SW 1271 (cell line): ENCODE data around the gene SUN1.
"Not testable (repeated sequence)": the region's sequence is repeated elsewhere in the genome, so short reads cannot be mapped to it uniquely, and the experiment has no call there.

ENCODE experiments used
- DNase-seq, 2 experiments: peaks; one replicate each; lab custom pipeline; 2025; lab: John Stamatoyannopoulos, UW

Gene SUN1

GRCh38 chr7:919924-920341 is 87.7 kb downstream of the SUN1 start:
- no peak for DNase-seq

- DNase-seq = no peak
Observed at GRCh38 chr7:920351-921070, 88.2 kb downstream of the SUN1 start.

DNA sequence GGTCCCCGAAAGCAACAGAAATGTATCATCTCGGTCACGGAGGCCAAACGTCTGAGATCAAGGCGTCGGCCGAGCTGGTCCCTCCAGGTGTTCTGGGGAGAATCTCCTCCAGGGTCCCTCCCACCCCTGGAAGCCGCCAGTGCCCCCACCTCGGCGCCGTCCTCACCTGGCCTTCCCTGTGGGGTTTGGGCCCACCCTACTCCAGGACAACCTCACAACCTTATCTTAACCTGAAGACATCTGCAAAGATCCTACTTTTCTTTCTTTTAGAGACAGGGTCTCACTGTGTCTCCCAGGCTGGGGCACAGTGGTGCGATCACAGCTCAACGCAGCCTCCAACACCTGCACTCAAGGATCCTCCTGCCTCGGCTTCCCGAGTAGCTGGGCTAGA is 88.8 kb downstream of the SUN1 start:
- no peak for DNase-seq

GRCh38 chr7:921581-922333 is 89.5 kb downstream of the SUN1 start:
- DNase-seq = no peak

DNA sequence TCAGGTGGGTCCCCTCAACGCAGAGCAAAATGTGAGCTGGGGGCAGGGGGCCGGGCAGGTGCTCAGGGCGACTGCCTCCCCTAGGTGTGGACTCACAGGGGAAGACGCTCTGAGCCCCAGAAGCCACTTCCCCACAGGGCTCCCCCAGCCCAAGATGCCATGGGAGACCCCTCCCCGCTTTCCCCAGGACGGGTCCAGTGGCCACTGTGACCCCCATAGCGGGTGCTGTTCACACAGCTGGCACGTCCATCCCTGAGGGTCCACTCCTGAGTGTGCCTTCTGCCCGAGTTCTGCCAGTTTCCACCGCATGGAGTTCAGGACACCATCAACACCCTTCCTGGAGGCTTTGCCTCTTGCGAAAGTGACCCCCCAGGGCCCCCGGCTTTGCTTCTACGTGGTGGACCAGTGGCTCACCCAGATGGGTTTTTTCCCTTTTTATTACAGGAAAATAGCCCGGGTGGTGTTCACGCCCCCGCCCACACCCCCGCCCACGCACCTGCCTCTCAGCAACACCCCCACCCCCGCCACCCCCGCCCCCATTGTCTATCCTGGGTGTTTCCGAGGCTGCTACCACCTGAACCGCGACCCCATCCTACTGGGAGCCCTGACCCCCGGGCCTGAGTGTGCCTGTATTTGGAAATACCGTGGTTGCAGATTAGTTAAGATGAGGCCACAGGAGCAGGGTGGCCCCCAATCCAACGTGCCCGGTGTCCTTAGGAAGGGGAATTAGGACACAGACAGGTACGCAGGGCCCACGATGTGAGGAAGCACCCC is 90.2 kb downstream of the SUN1 start:
- DNase-seq = no peak

DNA sequence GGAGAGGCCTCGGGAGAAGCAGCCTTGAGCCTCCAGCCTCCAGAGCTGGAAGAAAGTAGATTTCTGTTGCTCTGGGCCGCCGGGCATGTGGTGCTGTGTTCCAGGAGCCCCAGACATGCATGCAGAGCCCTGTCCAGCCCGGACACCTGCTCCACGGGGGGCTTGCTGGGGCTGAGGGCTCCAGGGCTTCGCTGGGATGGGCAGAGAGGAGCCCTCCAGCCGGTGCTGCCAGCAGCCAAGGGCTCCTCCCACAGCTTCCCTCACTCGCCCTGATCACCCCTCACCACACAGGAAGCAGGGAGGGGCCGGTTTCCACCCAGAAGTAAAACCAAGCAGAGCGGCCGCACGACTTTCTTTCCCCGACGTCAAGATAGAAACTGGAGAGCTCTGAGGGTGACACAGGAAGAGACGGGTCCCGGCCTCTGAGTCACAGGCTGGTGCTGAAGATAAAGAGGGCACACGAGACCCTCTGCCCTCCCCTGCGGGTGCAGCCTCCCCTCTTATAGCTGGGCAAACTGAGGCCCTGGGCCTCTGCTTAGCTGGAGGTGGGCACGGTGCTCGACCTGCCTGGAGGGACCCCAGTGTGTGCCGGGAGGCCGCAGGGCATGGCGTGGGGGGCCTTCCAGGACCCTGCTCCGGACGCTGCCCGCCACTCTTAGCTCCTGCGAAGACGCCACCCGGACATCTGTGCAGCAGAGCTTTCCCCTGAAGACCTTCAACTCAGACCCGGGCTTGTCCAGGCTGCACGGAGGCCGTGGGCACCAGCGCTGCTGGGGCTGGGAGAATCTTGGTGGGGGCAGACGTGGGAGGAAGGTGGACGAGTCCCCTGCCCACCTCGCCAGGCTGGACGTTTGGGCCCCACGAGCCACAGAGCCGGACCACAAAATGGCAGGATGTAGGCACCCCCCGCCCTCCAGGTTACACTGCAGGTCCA is 91.1 kb downstream of the SUN1 start:
- no peak for DNase-seq

DNA sequence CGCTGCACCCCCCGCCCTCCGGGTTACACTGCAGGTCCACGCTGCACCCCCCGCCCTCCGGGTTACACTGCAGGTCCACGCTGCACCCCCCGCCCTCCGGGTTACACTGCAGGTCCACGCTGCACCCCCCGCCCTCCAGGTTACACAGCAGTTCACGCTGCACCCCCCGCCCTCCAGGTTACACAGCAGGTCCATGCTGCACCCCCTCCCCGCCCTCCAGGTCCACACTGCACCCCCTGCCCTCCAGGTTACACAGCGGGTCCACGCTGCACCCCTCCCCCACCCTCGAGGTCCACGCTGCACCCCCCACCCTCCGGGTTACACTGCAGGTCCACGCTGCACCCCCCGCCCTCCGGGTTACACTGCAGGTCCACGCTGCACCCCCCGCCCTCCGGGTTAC is 91.8 kb downstream of the SUN1 start:
- not testable (repeated sequence) for DNase-seq
